H54 (cell line): ENCODE measurements around the gene SLC46A1.

Experiments
- DNase-seq: peaks from one replicate; pipeline ENCODE4 v3.0.0; 2011; ENCODE audit warnings: low spot score, mixed read lengths; ENCODE audit not compliant: insufficient read length
- FAIRE-seq: peaks from 3 replicates; lab custom pipeline; 2011; peaks lifted over from hg19 to GRCh38; lab: Jason Lieb, UNC
- POLR2A ChIP-seq: IDR thresholded peaks from 2 replicates; pipeline ENCODE4 v1.6.1; 2011; ENCODE audit warnings: low read depth, mild to moderate bottlenecking, low read length

The SLC46A1 gene

GRCh38 chr17:28345419-28346198 lies 60.4 kb downstream of the SLC46A1 start:
- DNase-seq: no peak
- no peak for TF ChIP-seq POLR2A
- FAIRE-seq: no peak
